SHP77 (cell line): ENCODE data around the gene DMBX1.

Experiments
- DNase-seq, 2 experiments: peaks; one replicate each; lab custom pipeline; 2025; lab: John Stamatoyannopoulos, UW

The DMBX1 gene

DNA sequence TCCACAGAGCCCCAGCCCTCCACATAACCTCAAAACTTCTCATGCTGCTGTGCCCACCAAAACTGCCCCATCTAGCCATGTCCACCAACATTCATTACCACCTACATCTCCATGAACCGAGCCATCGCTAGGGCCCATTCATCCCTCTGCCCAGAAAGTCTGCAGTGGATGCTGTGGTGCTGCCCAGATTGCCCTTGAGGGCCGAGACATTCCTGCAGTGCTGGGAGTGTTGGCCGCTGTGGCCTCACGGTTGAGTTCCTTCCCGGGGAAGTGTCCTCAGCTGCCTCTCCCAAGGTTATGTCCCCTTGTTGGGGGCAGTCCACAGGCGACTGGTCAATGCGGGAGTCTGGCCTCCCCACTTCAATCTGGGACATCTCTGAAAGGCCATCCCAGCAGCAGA lies 30.3 kb upstream of the DMBX1 start:
- no peak for DNase-seq

DNA sequence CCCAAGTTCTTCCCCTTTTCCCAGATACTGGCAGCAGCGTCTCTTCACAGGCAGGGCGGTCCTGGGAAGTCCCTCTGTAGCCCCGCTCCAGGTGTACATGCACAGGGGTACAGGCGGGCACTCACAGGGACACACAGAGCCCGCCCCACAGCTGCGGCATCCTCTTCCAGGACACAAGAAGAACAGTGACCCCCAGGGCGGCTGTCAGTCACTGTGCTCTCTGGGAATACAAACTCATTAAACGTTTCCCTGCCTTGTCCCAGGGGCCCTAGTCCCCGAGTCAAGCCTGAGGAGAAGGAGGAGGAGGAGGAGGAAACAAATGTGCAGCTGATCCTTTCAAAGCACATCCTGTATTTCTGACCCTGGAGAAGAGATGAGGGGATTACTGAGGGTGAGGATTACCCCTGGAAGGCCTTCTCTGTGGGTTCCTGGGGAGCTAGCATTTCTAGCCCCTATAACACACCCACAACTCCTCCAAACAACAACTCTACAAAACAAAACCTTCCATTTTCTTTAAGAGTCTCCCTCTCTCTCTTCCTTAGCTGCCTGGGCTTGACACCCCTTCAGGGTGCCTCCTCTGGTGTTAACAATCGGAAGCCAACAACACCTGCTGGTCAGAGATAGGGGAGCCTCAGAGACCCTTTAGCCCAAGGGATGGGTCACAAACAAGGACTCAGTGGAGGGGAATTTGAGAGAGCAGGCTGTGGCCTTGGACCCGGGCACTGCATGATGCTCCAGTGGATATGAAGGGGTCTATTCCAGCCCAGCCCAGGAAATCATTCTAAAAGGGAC lies 28.4 kb upstream of the DMBX1 start:
- DNase-seq = no peak

DNA sequence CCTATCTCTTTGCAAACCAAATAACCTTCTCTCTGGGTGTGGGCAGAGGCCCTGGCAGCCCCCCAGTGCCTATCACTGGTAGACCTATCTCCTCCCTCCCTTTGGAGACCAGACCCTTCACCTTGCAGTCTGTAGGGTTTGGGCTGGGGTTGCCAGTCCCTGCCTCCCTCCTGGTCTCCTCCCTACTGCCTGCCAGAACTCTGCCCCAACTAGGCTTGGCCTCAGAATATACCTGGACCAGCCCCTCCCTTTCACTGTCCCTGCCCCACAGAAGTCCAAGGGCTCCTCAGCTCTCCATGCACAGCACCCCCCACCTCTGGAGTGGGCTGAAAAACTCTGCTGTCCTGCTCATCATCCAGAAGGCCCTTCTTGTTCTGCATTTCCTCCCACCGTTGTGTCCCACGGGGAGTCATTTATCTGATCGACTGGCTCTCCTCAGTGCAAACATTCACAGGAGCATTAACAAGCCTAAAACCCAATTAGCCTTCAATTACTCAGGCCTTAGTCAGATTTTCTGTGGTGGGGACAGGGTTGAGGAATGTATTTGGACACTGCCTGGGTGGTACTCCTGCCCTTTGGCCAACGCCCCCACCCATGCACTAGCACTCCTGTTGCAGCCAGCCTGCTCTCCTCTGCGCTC lies 27.7 kb upstream of the DMBX1 start:
- DNase-seq = no peak

DNA sequence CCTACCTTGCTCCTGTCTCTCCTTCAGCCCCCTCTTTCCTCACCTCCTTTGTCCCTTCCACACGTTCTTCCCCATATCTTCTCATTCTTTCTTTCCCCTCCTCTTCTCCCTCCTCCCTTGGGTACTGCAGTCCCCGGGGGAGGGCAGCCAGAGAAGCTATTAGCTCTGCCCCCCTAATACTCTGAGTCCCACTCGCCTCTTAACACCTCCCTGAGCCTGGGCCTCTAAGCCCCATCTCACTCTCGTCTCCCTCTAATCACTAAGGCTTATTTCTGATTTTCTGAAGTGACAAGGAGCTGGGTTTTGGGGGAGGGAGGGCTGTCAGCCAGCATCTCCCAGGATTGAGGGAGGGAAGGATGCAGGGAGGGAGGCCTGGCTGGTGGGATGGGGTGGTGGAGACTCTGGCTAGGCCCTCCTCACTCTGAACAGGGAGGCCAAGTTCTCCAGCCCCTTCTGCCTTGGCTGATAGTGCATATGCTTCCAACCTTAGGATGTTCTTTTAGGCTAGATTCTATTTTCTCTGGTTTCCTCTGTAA lies 25.6 kb upstream of the DMBX1 start:
- DNase-seq = no peak

DNA sequence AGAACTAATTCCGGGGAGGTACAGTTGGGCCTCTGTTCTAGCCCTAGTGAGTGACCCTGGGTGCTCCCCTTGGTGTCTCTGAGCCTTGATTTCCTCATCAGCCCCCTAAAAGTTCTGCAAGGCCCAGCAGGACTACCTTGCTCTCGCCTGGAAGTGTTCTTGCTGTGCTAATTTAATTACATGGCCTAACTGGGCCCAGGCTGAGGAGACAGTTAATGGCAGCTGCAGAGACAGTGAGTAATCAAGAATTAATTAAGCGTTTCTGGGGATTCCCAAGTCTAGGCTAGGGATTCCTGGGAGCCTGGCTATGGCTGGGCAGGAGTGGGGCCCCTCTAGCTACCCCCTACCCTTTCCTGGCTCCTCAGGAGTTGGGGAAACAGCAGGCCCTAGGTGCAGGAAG lies 24.7 kb upstream of the DMBX1 start:
- no peak for DNase-seq

DNA sequence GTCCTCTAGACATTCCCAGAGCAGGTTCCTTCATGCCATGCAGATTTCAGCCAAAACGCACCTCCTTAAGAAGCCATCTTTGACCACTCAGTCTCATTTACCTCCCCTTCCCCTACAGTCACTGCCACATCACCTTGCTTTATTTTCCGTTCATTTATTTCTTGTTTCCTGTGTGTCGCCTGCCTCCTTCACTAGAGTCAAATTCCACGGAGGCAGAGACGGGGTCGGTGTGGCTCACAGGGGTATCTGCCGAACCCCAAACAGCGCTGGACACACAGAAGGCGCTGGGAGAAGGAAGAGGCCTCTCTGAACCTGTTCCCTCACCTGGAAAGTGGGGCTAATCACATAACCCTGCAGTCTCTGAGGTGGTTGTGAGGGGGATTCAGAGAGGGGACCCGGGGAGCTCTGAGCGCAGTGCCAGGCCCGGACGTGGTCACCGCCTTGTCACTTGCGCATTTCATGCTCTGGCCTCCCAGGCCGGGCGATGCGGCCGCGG lies 23.6 kb upstream of the DMBX1 start:
- no peak for DNase-seq

DNA sequence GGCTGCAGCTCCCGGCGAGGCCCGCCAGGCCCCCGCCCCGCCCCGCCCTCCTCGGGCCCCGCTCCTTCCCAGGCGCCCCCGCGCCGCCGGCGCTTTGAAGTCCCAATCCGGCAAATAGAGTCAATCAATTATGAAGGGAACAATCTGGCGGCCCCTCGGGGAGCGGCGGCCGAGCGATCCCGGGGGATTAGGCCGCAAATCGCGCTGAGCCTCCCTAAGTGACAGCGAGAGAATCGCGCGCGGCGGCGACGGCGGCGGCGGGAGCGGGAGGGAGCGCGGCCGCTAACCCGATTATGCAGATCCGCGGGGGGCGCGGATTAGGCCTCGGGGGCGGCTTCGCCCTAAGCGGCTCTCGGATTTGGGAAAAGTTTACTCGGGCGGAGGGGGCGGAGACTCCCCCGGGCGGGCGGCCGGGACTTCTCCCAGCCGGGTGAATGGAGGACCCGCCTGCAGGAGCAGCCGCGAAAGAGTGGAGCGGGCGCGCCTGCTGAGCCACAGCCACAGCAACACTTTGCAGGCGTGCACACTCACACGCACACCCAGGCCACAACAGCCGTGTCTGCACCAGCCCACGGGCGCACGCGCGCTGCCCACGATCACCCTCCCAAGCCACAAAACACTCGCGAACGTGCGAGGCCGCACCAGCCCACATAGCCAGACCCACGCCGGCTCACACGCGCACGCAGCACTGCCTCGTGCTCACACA lies 23.0 kb upstream of the DMBX1 start:
- DNase-seq = no peak

DNA sequence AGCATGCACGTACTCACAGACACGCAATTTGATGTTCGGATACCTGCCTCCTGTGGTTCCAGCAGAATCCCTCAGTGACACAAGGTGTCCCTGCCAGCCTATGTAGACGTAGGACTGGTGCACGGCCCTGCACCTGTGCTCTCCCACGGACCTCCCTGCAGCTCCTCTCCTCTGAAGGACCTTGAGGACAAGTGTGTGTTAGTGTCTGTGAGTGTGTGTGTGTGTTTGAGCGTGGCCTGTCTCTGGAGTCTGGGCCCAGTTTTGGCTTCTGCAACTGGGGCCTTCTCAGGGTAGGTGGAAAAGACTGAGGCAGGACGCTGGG lies 22.5 kb upstream of the DMBX1 start:
- no peak for DNase-seq

DNA sequence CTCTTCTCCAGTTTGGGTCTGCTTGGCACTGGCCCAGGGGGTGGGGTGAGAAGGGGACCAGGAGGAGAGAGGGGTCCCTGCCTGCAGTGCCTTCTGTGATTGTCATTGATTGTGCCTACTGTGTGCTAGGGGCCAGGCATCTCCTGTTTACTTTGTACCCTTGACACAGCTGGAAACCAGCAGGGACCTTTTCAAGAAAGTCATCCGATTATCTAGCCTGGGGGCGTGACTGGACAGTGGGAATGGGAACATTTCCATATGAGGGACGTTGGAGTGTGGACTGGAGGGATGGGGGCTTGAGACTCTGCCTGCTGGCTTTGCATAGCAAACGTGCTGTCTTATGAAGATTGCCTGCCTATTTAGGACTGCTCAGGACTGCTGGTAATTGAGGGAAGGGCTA lies 19.8 kb upstream of the DMBX1 start:
- no peak for DNase-seq

DNA sequence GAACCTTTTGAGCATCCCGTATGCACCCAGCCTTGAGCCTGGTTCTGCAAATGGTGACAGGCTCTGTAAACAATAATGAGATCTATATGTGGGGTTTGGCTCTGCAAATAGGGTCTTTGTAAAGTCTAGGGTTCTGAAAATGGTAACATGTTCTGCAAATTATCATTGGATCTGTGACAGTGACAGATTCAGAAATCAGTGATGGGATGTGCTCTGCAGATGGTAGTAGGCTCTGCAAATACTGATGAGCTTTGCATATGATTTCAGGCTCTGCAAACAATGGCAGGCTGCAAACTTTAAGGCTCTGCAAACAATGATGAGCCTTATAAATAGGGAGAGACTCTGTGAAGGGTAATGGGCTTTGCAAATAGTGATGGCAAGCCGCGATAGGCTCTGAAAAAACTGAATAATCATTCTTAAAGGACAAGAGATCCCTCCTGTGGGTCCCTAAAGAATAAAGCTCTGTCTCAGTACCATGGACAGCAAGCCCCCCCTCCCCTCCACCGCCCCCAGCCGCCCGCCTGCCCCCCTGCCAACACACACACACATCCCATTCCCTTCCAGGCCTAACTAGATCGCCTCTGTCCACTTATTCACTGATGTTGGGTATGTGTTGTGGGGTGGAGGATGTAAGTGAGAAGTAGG lies 17.7 kb upstream of the DMBX1 start:
- DNase-seq = no peak

DNA sequence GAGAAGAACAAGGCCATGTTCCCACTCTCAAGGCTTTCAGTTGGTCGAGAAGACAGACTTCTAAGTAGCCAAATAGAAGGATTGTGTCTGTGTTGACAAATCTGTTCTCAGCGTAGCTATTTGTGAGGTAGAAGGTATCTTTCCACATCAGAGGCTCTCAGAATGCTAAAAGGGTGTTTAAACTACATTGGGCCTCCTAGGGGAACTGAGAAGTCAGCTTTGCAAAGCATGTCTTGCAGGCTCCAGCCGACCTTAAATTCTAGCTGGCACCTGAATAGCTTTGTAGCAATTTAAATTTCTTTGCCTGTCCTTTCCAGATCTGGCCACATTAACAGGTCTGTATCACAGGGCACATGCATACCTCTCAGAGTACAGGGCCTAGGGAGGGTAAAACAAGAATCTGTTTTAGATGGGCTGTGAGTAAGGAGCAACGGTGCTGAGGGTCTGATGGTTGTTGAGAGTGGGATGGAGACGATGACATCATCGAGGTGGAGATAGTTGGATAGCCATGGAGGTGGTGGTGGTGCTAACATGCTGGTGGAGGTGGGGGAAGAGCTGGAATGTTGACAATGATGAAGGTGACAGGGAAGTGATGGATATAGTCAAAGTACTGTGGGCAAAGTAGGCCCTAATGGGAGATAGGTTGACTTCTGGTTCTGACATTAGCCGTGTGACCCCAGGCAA lies 17.0 kb upstream of the DMBX1 start:
- no peak for DNase-seq

DNA sequence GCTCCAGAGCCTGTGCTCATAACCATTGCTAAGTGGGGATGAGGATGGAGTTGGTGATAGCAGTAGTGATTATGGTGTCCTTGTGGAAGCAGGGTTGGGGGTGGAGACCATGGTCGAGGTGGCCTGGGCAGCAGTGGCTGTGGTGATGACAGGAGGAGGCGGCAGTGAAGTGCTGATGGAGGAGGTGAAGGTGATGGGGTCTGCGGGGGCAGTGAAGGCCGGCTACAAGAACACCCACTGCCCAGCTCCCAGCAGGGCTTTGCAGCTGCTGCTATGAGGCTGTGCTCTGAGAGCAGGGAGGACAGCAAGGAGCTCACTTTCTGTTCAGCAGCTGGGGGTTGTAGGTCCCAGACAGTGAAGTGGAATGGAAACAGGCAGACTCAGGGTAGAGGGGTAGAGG lies 15.6 kb upstream of the DMBX1 start:
- DNase-seq = no peak

DNA sequence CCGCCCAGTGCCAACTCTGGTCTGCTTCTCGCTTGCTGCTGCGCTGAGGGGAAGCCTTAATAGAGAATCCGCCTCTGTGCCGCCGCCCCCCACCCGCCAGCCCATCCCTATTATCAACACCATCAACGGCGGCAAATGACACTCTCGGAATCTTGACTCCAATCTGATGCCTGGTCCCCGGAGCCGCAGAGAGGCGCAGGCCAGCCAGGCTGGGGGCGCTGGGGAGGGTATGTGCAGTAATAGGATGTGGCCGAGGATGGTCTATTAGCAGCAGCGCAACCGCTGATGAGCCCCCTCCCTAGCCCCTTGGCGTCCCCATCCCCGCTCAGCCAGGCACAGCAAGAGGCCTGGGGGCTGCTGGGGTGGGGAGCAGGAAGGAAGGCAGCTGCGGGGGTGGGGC lies 15.1 kb upstream of the DMBX1 start:
- no peak for DNase-seq

DNA sequence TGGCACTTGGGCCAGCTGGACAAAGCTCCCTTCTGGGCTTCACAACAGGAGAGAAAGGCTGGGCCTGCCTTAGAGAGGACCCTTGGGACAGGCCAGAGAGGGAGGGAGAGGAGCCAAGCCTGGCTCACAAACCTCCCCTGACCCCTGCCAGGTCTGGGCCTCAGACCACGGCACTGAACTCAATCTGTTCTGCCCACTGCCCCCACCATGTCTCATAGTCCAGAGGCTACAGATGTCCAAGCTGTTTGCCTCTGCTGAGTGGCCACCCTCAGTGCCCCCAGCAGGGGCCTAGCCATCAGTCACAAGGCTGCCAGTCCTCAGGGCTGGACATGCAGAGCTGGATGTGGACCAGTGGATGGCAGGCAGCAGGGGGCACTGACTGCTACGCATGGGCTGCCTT lies 13.0 kb upstream of the DMBX1 start:
- DNase-seq = no peak

DNA sequence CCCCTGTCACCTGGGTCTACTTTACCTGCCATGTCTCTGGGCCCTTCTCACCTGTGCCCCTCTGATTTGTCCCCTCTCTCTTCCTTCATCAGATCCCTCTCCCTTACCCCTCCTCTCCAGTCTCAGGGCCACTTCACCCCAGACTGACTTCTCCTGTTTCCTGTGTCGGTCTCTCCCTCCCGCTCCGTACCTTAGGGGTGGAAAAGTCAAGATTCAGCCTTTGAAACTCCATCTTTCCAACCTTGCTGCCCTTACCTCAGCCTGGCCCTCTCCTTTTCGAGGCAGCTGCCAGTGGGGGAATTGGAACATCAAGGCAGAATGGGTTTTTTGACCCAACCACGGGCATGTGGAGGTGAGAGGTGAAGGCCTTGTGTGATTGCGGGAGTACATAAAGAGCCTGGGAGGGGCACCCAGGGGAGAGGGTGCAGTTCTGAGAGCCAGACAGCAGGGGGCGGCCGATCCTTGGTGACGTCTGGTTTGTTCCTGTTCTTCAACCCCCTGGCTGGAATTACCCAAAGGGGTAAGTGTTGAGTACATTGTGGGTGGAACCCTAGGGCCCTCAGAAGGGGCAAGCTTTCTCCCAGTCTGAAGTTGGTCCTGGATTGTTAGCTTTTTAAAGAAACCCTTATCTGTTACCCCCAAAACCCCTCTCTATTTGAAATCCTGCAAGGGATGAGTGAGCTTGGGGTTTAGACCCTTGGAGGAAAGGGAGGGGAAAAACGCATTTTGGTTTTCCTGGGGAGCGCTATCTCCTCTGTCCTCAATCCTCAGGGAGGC lies 12.3 kb upstream of the DMBX1 start:
- peak; percentile 32 to 63 for DNase-seq

DNA sequence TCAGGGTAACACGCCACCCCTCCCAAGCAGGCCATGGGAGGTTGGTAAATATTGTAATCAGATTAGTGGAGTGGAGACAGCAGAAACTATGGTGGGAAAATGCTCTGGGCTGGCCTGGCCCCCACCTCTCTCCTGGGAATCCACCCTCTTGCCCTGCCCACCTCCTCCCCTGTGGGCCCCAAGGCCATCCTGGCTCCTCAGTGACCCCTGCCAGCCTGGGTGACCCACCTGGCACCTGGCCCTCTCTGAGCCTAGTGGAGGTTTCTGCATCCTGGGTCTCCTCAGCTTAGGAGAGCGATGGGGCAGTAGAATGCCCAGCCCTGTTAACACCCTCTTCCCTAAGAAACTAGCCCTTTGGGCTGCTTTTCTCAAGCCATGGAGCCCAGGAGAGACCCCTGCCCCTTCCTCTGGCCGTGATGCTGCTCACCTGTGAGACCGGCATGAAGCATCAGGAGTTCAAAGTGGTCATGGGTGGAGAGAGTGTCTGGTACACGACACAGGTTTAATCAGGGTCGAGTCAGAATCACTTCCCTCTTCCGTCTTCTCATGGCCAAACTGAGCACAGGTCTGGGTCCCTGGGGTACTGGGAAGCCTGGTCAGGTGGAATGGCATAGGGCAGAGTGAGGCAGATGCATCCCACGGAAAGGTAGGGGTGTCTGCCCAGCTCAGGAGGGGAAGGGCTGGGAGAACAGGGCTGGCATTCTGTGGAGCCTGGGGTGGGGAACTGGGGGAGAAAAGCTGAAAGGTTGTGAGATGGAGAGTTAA lies 10.7 kb upstream of the DMBX1 start:
- DNase-seq = no peak

DNA sequence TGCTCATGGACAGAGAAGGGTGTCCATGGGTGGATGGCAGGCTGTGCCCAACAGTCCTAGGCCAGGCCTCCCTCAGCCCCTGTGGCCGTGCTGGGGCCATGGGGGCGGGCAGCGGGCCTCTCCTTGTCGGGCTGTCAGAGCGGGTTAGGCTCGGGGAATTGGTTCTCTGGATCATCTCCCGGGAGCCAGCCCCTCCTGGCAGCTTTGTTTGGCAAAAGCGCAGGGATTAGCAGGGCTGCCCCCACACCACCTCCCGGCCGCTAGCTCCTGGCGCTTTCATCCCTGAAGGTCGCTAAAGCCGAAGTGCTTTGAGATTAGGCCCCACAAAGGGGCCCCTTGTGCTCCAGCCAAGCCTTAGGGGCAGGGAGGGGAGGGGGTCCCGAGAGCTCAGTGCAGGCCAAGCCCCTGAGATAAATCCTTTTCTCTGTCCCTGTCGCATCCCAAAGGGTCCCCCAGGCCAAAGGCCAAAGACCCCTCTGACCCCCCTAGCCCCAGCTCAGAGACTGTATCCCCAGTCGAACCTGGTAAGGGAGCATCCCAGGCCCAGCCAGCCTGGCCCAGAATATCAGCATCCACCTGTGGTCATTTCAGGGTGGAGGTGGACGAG lies 9.8 kb upstream of the DMBX1 start:
- no peak for DNase-seq

DNA sequence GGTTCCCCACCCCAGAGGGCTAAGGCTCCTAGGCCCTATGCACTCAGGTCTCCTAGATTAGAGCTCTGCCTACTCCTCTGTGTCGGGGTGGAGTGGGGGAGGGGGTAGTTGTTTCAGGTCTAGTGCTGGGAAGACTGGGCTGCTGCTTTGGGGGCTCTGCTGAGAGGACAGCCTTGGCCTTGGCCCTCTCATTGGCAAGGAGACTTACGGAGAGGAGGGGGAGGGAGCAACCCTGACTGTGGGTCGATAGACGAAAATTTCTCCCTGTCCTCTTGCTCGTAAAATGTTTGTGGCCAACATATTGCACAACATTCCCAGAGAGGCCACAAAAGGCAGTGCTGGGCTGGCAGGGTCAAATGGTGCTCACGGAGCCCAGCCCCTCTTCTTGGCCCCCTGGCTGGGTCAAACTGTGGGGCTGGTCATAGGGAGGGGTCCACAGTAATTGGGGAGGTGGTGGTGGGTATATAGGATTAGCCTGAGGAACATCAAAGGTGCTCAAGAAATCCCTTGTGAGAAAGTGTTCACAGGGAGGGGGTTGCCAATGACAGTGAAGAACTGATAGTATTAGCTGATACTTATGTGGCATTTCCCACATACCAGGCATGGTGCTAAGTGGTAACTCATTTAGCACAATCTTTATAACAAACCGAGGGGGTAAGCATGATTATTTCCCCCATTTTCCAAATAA lies 8.5 kb upstream of the DMBX1 start:
- DNase-seq = no peak

DNA sequence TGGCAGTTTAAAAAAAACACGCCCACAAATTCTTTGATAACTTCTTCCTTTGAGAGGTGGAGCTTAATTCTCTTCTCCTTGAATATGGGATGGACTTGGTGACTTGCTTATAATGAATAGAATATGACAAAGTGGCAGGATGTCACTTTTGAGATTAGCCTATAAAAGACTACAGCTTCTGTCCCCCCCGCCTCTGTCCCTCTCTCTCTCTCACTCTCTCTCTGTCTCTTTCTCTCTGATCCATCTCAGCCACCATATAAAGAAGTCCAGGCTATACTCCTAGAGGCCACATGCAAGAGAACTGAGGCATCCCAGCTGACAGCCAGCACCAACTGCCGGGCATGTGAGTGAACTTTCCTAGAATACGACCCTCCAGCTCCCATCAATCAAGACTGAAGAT lies 7.7 kb upstream of the DMBX1 start:
- DNase-seq = no peak
